Activated CD4-positive, CD25-positive, alpha-beta regulatory T cell treated with anti-CD3 and anti-CD28 coated beads, Interleukin-2, amount 50 U/mL, for 24 hours (primary cell): ENCODE measurements around the gene EEF2KMT.
"Not testable (repeated sequence)": the region's sequence is repeated elsewhere in the genome, so short reads cannot be mapped to it uniquely, and the experiment has no call there.

ENCODE experiments used
- ATAC-seq, 2 donors: fragments of 150-1000 bp; cut with Tn5 transposase; one replicate each; pipeline ENCODE4 v1.10.0; 2021; ENCODE audit warnings: mild to moderate bottlenecking in 1 of 2, moderate library complexity in 1 of 2

EEF2KMT gene

GRCh38 chr16:5070431-5071186 is 27.0 kb downstream of the EEF2KMT start:
- ATAC-seq = no peak

GRCh38 chr16:5069854-5070253 is 27.7 kb downstream of the EEF2KMT start:
- ATAC-seq = no peak

GRCh38 chr16:5069048-5069447 is 28.5 kb downstream of the EEF2KMT start:
- no peak for ATAC-seq

- no peak for ATAC-seq
These were observed 31.1 kb downstream of the EEF2KMT start for GRCh38 chr16:5066511-5066910.

GRCh38 chr16:5065813-5066212 is 31.8 kb downstream of the EEF2KMT start, which contains the start of gene C16orf89:
C16orf89 (minus strand) TSS chr16:5065956; CDS start chr16:5065908, 48 bp downstream.
- ATAC-seq = no peak

- ATAC-seq = no peak
These were observed 32.3 kb downstream of the EEF2KMT start for GRCh38 chr16:5065326-5065725.

- ATAC-seq = no peak
These were observed 32.7 kb downstream of the EEF2KMT start for GRCh38 chr16:5064915-5065314.

- ATAC-seq = no peak
These were observed 34.5 kb downstream of the EEF2KMT start for GRCh38 chr16:5062790-5063765.

- no peak for ATAC-seq
These were observed 35.5 kb downstream of the EEF2KMT start for GRCh38 chr16:5062051-5062450.

- ATAC-seq = no peak
These were observed 37.4 kb downstream of the EEF2KMT start for GRCh38 chr16:5060073-5060641.

GRCh38 chr16:5059386-5060072 is 38.1 kb downstream of the EEF2KMT start:
- no peak for ATAC-seq

- ATAC-seq = no peak
These were observed 39.1 kb downstream of the EEF2KMT start for GRCh38 chr16:5058476-5058875.

- ATAC-seq = peak; percentile 46 to 66
These were observed 41.2 kb downstream of the EEF2KMT start for GRCh38 chr16:5056352-5056751.

- no peak for ATAC-seq
These were observed 42.4 kb downstream of the EEF2KMT start for GRCh38 chr16:5054876-5055865.

GRCh38 chr16:5046914-5047313 is 50.7 kb downstream of the EEF2KMT start:
- ATAC-seq = no peak

GRCh38 chr16:5045499-5046115 is 52.0 kb downstream of the EEF2KMT start:
- ATAC-seq = no peak

GRCh38 chr16:5044581-5044980 is 53.0 kb downstream of the EEF2KMT start:
- not testable (repeated sequence) for ATAC-seq

GRCh38 chr16:5044011-5044540 is 53.5 kb downstream of the EEF2KMT start:
- no peak for ATAC-seq

- no peak for ATAC-seq
These were observed 54.9 kb downstream of the EEF2KMT start for GRCh38 chr16:5042574-5043171.

- ATAC-seq = no peak
These were observed 55.9 kb downstream of the EEF2KMT start for GRCh38 chr16:5041600-5042133.
